HG03457 (cell line): Measurements from ENCODE around the gene CTXN2.

Experiments used
- ATAC-seq: cut with Tn5 transposase; IDR thresholded peaks from one replicate; pipeline ENCODE4 v1.9.1; 2021; ENCODE audit warnings: moderate number of reproducible peaks; ENCODE audit not compliant: unreplicated experiment

The CTXN2 gene

GRCh38 chr15:48221885-48222284, 30.4 kb downstream of the CTXN2 start:
- ATAC-seq = no peak

DNA sequence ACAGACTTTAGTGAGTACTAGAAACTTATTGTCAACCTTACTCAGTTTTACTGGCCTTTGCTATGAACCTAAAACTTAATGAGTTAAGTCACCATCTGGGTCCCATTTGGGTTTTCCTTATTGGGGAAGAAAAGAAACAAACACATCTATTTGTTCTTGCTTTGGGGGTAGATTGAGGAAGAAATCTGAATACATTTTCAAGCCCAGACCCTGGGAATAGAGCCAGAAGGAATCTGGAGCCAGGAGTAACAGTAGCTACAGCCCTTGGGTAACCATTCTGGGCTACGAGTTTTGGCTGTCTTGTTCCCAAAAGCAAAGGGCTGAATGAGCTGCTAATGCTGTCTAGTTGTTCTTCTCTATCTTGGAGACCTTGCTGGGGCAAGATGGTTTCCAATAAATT, 31.2 kb downstream of the CTXN2 start:
- ATAC-seq = no peak

- ATAC-seq = no peak
Observed at GRCh38 chr15:48225771-48226170, 34.3 kb downstream of the CTXN2 start.

GRCh38 chr15:48230498-48230897, 39.0 kb downstream of the CTXN2 start:
- no peak for ATAC-seq

- ATAC-seq = no peak
Observed at GRCh38 chr15:48233246-48233645, 41.8 kb downstream of the CTXN2 start.

- no peak for ATAC-seq
Observed at GRCh38 chr15:48239334-48239733, 47.9 kb downstream of the CTXN2 start.

DNA sequence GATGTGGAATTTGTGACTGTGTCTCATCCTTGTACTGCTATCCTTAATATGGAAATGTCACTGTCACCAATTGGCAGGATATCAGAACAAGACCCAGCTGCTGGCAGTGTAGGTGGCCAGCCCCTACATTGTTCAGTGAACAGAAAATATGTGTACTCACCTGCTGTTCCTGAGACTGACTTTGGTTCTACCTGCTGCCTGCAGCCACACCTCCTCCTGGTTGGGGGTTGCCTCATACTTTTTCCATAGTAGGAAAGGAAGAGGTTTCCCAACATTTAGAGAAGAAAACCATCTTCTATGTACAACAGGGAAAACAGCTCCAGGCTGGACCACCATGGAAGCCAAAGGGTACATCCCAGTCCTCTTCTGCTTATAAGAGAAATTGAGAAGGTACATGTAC, 50.5 kb downstream of the CTXN2 start:
- ATAC-seq = no peak

DNA sequence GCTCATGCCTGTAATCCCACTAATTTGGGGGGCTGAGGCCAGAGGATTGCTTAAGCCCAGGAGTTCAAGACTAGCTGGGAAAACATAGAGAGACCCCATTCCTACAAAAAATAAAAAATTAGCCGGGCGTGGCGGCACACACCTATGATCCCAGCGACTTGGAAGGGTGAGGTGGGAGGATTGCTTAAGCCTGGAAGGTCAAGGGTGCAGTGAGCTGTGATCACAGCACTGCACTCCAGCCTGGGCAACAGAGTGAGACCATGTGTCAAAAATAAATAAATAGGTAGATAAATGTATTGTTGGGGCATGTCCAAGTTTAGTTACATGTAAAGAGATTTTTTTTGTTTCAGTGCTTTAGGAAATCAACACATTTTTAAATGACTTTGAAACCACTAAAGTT, 51.1 kb downstream of the CTXN2 start:
- ATAC-seq = no peak

- ATAC-seq = no peak
Observed at GRCh38 chr15:48244921-48245320, 53.5 kb downstream of the CTXN2 start.

GRCh38 chr15:48248414-48248813, 56.9 kb downstream of the CTXN2 start:
- ATAC-seq = no peak

GRCh38 chr15:48250640-48251076, 59.2 kb downstream of the CTXN2 start:
- no peak for ATAC-seq

DNA sequence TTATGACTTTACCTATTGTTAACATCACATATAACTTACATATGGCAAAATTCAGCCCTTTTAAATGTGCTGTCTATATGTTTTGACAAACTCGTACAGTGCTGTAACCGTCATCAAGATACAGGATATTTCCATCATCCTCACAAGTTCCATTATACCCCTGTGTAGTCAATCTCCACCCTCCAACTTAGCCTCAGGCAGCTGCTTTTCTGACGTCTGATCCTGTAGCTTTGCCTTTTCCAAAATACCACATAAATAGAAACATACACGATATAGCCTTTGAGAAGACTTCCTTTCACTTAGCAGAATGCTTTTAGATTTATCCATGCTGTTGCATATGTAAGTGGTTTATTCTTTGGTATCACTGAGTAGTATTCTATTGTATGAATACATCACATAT, 61.7 kb downstream of the CTXN2 start:
- ATAC-seq = no peak
